GF-D8 (cell line): ENCODE measurements around the gene CCDC15.
"Not testable (repeated sequence)": the region's sequence is repeated elsewhere in the genome, so short reads cannot be mapped to it uniquely, and the experiment has no call there.

Source experiments
- DNase-seq: peaks from one replicate; lab custom pipeline; 2025; lab: John Stamatoyannopoulos, UW

The CCDC15 gene

GRCh38 chr11:125081098-125081798, 127.2 kb downstream of the CCDC15 start:
- no peak for DNase-seq

GRCh38 chr11:125082040-125082439, 128.0 kb downstream of the CCDC15 start:
- no peak for DNase-seq

GRCh38 chr11:125082611-125083311, 128.8 kb downstream of the CCDC15 start:
- no peak for DNase-seq

- no peak for DNase-seq
Observed at GRCh38 chr11:125083312-125084056, 129.5 kb downstream of the CCDC15 start.

GRCh38 chr11:125084057-125084416, 130.0 kb downstream of the CCDC15 start:
- DNase-seq: no peak

- DNase-seq: no peak
Observed at GRCh38 chr11:125084761-125085231, 130.8 kb downstream of the CCDC15 start.

GRCh38 chr11:125085301-125086081, 131.5 kb downstream of the CCDC15 start:
- no peak for DNase-seq

- DNase-seq: no peak
Observed at GRCh38 chr11:125086633-125087296, 132.8 kb downstream of the CCDC15 start.

GRCh38 chr11:125088123-125088522, 134.1 kb downstream of the CCDC15 start:
- DNase-seq: no peak

GRCh38 chr11:125088576-125089455, 134.8 kb downstream of the CCDC15 start:
- no peak for DNase-seq

GRCh38 chr11:125089481-125089880, 135.5 kb downstream of the CCDC15 start:
- not testable (repeated sequence) for DNase-seq

GRCh38 chr11:125090151-125090550, 136.1 kb downstream of the CCDC15 start:
- not testable (repeated sequence) for DNase-seq

GRCh38 chr11:125090816-125091215, 136.8 kb downstream of the CCDC15 start:
- no peak for DNase-seq
